HG02840 (cell line): ENCODE results near the gene UBE2D4.
"Not testable (repeated sequence)": the region's sequence is repeated elsewhere in the genome, so short reads cannot be mapped to it uniquely, and the experiment has no call there.

Experiments used
- ATAC-seq: cut with Tn5 transposase; IDR thresholded peaks from one replicate; pipeline ENCODE4 v1.9.1; 2021; ENCODE audit warnings: mild to moderate bottlenecking, moderate library complexity, moderate number of reproducible peaks; ENCODE audit not compliant: unreplicated experiment, low FRiP score

UBE2D4 gene

DNA sequence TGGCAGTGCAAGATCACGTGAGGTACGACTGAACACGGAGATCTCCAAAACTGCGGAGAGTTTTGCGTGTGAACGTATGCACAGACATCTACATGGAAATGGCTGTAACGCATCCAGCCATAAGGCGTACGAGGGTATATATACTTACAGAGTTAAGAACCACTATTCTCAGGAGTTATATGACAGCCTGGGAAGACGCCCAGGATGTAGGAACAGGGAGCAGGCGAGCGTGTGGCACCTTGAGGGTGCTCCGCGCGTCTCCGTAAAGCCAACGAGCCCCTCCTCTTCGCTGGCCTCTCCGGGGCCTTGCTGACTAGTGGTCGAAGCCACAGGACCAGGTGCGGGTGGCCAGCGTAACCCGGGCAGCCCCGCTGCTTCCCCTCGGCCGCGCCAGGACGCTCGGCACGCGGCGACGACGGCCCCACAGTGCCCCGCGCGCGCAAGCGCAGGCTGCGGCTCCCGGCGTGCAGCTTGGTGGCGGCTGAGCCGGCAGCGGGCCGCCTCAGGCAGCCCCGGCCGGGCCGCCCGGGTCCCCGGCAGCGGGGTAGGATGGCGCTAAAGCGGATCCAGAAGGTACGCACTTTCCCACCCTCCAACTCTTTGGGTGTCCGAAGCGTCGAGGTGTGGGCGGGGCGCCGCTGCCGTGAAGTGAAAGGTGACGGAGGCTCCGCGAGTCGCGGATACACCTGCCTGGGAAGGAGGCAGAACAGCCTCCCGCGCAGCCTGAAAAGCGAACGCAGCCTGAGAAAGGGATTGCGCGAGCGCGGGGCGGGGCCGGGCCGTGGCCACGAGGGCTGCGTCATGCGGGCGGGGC, at the start of gene UBE2D4:
Gene UBE2D4, plus strand, starts transcription at position 453 of the 814 bp plus-strand sequence. Its CDS starts 97 bp downstream, at position 550.
- peak; percentile 91 for ATAC-seq

DNA sequence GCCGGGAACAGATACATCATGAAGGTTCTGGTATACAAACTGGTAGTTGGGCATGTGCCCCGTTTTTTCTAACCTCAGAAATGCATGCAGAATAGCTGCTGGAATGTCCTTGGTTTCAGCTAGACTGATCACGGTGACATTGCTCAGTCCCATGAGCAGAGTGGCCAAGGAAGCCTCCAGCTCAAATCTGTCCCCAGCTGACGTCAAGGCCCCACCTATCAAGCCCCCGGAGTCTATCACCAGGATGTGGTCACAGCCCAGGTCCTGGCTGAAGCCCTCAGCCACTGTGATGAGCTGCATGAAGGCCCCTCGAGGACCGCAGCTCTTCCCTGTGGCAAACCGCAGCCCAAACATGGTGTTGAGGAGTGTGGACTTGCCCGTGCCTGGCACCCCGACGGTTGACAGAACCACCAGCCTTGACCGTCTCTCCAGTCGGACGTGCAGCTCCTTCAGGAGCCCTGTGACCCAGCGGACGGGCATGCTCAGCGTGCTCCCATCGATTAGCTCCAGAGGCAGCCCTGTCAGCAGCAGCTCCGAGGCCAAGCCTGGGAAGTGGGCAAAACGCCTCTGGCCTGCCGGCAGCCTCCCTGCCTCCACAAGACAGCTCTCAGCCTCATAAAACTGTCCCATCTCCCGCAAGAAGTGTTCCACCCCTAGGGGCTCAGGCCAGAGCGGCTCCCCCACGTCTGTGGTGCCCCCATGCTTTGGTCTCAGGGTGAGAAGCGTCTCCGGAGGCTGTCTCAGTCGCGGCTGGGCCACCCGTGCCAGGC, 49.1 kb upstream of the UBE2D4 start:
- no peak for ATAC-seq

DNA sequence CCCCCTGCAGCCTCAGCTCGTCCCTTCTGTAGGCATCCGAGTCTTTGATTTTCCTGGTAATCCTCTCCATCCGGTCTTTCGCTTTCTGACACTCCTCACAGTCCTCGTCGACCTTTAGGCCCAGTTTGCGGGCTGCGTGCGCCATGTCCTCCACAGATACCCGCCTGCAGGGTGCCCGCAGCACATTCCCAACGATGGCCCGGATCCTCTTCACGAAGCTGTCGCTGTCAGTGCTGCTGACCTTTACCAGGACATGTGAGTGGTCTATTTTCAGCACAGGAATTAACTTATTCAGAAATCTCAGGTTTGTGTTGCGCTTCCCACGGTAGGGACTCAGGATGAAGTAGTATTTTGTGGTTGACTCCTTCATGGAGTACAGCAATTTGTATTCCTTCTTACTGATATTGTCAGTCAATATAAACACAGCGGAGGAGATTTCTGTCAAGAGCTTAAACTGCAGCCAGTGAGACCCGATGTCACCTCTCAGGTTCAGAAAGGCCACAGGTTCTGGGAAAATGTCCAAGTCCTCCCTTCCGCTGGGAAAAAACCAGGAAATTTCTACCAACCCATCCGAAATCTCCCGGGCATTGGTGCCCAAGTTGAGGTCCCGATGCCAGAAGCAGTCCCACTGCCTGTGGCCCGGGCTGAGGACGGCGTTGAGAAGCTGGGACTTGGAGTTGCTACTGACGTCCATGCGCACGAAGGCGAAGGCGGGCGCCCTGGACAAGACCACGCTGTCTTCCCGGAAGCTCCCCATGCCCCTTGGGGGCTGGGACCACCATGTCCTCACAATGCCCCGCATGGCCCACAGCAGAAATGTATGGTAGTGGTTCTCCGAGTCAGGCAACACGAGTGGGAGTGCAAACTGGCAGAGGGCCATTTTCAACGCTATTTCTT, 48.0 kb upstream of the UBE2D4 start:
- ATAC-seq, result no peak

DNA sequence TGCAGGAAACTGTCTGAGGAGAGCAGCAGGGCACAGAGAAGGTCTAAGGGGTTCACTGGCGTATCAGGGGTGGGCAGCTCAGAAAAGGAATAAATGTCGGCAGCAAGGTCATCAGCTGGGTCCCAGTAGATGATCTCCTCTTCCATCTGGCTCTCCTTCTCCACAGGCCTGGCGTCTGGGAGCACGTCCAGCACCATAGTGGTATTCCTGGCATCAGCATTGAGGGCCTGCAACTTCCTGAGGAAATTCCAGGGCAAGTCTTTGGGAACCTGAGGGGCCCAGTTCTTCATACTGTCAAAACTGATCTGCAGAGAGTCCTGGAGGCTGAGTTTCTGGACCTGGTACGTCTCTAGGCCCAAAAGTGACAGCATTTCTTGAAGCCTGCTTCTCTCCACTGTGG, 47.4 kb upstream of the UBE2D4 start:
- no peak for ATAC-seq

DNA sequence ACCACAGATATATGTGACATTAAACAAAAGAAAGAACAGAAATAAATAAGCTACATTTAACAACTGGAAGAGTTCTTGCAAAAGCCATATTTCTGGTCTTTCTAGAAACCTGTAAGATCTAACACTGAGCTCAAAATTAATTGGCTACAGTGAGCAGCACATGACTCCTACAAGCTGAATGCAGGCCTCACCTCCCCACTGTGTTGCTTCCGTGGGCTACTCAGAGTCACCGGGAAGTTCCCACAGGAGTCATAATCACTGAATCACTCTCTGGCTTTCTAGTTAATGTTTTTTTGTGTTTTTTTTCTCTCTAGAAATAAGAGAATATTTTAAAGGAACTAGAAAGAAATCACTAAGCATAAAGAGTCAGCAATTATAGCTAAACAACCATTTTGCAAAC, 46.8 kb upstream of the UBE2D4 start:
- no peak for ATAC-seq

DNA sequence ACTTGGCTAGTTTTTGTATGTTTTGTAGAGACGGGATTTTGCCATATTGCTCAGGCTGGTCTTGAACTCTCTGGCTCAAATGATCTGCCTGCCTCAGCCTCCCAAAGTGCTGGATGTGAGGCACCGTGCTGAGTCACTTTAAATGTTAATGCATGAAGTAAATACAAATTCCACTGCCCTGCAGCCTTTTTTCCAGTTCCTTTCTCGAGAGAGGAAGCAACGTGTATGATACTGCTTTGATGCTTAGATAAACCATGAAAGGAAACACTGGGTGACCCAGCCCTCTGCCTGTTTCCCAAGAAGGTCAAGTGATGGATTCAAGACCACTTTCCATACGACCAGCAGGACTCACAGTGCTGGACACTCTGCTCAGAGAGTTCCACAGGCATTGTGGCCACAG, 45.6 kb upstream of the UBE2D4 start:
- ATAC-seq, result no peak

DNA sequence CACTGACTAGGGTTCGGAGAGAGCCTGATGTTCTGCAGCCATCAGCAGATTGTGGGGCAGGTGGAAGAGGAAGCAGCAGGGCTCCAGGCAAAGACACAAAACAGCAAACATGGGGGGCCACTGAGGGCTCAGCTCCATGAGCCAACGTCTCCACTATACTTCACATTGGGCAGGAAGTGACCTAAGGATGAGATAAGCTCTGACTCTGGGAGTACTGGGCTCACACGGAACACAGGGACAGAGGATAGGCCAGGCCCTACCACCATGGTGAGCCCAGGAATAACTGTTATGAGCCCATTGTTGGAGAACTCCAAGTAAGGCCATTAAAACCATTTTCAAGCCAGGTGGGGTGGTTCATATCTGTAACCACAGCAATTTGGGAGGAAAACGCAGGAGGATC, 42.0 kb upstream of the UBE2D4 start:
- ATAC-seq, result no peak

DNA sequence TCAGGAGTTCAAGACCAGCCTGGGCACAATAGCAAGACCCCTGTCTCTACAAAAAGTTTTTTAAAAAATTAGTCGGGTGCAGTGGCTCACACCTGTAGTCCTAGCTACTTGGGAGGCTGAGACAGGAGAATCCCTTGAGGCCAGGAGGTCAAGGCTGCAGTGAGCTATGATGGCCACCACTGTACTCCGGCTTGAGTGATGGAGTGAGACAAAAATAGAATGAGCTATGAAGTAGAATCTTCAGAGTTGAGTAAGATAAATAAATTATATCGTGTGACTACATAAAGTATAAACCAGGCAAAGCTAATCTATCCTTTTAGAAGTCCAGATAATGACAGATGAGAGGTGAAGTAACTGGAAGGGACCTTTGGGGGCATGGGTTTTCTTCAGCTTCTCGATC, 41.6 kb upstream of the UBE2D4 start:
- no peak for ATAC-seq

DNA sequence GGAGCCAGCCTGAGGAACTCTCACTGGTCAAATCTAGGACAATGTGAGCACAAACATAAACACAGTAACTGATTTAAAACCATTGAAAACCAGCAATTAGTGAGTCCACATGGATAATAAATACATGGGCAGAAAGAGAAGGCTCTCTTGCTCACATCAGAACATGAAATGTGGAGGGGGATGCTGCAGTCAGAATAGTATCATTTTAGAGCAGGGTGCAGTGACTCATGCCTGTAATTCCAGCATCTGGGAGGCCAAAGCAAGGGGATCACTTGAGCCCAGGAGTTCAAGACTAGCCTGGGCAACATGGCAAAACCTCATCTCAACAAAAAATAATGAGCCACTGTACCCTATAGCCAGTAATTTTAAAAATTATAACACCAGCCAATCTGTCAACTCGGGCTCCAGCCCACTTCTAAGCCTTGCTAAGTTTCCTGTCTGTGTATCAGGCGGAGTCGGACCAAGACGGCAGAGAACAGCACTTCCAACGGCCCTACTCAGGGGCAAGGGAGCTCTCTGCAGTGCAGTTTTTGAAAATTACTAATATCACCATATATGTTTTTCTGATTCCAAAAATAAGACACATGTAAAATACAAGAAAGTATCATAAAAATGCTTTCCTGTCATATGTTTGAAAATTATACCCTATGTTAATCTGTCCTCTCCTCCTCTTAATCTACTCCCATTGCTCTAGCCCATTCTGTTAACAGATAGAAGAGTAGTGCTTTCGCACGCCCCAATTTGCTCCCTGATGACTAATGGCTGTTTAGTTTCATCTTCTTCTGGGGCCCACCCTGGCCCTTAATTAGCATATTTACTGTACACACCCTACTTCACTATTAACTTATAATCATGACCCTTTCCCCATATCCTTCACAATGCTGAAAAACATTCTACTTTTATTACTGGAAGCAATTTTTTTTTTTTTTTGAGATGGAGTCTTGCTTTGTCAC, 37.0 kb upstream of the UBE2D4 start:
- ATAC-seq, result no peak

DNA sequence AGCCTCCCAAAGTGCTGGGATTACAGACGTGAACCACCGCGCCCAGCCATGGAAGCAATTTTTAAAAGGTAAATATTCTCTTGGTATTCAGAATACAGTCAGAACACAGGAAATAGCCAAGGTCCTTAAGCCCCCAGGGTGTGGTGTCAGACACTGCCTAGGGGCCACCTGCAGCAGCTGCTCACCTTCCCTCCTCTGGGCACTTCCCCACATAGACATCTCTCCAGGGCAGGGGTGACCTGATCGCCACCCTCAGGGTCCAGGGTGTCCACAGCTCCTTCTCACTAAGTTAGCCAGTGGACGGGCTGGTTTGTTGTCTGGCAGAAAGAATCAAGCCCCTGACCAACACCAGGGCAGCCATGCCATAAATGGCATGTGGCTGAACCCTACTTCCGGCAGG, 35.8 kb upstream of the UBE2D4 start:
- ATAC-seq, result no peak

DNA sequence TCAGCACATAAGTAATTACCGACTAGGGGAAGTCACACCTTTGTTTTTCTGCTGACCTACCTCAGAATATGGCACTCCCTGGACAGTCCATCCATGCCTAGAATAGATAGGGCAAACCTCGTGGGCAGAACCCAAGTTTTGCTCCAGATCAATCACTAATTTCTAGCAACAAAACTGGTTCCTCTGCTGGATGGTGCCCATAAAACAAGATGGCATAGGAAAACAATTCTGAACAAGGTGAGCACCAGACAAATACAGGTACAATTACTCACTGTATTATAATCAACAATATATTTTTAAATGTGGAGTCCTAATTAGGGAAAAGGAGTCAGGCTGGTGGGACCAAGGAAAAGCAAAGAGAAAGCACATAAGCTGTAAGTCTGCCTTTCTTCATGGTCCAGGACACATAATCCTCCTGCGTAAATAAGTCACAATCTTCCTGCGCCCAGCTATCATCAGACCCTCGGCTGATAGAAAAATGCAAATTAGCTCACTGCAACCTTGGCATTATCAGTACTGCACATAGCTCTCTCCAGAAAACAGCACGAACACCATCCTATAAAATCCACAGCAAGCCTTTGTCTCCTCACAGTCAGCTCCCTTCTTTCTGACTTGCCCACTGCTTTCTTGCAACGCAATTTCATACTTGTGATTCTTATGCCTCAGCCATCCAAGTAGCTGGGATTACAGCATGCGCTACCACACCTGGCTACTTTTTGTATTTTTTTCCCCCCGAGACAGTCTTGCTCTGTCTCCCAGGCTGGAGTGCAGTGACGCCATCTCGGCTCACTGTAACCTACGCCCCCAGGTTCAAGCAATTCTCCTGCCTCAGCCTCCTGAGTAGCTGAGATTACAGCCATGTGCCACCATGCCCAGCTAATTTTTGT, 34.9 kb upstream of the UBE2D4 start:
- no peak for ATAC-seq

DNA sequence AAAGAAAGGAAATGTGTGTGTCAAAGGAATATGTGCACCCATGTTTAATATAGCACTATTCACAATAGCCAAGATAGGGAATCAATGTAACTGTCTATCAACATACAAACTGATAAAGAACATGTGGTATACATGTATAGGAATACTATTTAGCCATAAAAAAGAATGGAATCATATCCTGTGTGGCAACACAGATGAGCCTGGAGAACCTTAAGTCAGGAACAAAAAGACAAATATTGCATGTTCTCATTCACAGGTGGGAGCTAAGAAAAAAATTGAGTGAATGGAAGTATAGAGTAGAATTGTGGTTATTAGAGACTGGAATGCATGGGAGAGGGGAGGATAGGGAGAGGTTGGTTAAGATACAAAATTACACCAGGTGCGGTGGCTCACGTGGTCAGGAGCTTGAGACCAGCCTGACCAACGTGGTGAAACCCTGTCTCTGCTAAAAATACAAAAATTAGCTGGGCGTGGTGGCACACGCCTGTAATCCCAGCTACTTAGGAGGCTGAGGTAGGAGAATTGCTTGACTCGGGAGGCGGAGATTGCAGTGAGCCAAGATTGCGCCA, 30.3 kb upstream of the UBE2D4 start:
- ATAC-seq, result no peak

DNA sequence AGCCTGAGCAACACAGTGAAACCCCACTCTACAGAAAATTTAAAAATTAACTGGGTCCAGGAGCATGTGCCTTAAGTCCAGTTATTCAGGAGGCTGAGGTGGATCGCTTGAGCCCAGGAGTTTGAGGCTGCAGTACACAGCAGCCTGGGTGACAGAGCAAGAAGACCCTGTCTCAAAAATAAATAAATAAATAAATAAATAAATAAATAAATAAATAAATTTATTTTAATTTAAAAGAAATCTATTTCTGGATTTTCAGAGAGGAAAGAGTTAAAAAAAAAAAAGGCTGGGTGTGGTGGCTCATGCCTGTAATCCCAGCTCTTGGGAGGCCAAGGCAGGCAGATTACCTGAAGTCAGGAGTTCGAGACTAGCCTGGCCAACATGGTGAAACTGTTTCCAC, 27.7 kb upstream of the UBE2D4 start:
- not testable (repeated sequence) for ATAC-seq

DNA sequence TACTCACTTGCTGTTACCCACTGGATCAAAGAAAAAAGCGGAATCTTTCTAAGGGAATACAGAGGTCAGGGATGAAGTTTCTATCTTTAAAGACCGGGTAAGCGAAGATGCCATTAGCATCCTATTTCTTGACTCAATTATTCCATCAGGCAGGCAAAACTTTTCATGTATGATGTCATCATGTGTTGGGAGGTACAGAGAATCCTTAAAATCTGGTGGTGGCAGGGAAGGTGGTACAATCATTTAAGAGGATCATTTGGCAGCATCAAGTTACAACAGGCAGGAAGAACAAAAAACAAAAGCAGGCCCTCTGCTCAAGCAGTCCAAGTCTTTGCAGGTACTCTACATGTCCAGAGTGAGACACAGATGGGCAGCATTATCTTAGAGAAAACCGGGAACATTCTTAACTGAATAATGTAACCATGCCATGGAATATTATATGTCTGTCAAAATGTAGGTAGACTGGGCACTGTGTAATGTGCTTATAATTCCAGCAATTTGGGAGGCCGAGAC, 23.6 kb upstream of the UBE2D4 start:
- ATAC-seq, result no peak

DNA sequence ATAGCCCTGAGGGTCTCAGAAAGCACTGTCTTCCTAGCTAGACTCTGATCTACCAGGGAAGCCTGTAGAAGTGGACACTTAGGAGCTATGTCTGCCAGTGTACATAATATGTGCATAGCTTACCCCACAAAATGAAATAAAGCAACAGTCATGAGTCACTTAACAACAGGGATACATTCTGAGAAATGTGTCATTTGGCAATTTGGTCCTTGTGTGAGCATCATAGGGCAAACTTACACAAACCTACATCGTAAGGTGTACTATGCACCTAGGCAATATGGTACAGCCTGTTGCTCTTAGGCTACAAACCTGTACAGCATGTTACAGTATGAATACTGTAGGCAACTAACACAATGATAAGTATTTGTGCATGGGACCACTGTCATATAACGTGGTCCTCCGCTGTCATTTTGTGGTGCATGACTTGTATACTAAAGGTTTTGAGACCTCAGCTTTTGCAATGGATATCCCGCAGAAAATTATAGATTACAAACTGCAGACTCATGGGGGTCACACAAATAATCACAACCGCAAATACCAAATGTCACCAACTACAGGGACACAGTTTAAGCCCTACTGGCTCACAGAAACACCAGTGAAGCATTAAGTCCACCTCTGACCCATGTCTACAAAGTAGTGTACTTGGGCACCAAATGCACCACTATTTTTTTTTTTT, 21.6 kb upstream of the UBE2D4 start:
- ATAC-seq, result no peak

DNA sequence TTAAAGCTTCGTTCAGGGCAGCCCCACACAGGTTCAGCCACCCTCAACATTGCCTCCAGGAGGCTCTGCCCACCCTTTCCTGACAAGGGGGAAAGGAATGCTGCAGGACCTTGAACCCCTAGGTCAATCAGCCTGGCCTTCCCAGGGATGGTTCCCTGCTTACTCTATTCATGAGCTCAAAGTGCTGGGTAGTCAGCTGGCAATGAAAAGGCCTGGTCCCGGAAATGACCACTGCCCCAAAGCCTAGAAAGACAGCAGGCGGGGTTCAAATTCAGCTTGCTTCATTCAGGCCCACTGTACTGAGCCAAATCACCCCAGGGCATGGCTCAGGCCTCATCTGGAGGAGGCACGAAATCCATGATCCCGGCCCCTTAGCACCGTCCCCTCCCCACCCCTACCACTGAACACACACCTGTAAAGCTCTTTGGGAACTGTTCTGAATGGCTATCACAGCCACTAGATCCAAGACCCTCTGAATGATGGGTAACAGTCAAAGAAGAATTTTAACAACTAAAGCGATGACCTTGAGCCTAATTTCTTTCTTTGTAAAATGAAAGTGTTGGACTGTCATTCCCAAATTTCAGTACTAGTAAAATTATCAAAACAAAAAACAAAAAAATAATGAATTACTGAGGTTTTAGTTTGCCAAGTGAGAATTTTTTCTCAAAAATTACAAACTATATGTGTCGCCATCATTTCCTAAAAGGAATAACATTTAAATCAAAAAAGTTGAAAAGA, 20.9 kb upstream of the UBE2D4 start:
- no peak for ATAC-seq

DNA sequence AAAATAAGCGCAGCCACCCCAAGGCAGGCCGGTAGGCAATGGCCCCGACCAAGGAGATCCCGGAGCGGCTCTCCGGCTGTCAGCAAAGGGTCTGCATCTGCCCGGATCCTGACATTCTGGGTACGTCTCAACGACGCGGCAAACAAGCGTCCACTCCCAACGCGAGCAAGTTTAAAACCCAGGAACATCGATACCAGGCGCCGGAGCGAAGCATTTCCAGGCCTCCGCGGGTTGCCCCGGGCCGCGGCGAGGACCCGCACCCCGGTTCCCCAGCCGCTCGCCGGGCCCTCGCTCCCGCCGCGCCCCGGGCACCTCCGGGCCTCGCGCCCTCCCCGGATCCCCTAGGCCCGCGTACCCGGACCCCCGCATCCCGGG, 20.3 kb upstream of the UBE2D4 start:
- peak; percentile 39 for ATAC-seq
